GM21423 (cell line): ENCODE measurements around the gene SGPP1.
"Not testable (repeated sequence)": the region's sequence is repeated elsewhere in the genome, so short reads cannot be mapped to it uniquely, and the experiment has no call there.

Source experiments
- ATAC-seq: cut with Tn5 transposase; IDR thresholded peaks from one replicate; pipeline ENCODE4 v1.9.1; 2021; ENCODE audit warnings: mild to moderate bottlenecking, moderate library complexity; ENCODE audit not compliant: unreplicated experiment

The SGPP1 gene, protein sequence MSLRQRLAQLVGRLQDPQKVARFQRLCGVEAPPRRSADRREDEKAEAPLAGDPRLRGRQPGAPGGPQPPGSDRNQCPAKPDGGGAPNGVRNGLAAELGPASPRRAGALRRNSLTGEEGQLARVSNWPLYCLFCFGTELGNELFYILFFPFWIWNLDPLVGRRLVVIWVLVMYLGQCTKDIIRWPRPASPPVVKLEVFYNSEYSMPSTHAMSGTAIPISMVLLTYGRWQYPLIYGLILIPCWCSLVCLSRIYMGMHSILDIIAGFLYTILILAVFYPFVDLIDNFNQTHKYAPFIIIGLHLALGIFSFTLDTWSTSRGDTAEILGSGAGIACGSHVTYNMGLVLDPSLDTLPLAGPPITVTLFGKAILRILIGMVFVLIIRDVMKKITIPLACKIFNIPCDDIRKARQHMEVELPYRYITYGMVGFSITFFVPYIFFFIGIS

GRCh38 chr14:63727736-63728728, at the start of gene SGPP1:
SGPP1 (minus strand) TSS chr14:63728065; CDS start chr14:63727944, 121 bp downstream.
- peak; percentile 85 for ATAC-seq

GRCh38 chr14:63777024-63777423, 49.2 kb upstream of the SGPP1 start:
- ATAC-seq, result no peak

GRCh38 chr14:63773504-63773903, 45.6 kb upstream of the SGPP1 start:
- ATAC-seq, result no peak

GRCh38 chr14:63770187-63770807, 42.4 kb upstream of the SGPP1 start:
- ATAC-seq, result peak; percentile 62

- ATAC-seq, result no peak
These were observed 38.7 kb upstream of the SGPP1 start for GRCh38 chr14:63766611-63767010.

DNA sequence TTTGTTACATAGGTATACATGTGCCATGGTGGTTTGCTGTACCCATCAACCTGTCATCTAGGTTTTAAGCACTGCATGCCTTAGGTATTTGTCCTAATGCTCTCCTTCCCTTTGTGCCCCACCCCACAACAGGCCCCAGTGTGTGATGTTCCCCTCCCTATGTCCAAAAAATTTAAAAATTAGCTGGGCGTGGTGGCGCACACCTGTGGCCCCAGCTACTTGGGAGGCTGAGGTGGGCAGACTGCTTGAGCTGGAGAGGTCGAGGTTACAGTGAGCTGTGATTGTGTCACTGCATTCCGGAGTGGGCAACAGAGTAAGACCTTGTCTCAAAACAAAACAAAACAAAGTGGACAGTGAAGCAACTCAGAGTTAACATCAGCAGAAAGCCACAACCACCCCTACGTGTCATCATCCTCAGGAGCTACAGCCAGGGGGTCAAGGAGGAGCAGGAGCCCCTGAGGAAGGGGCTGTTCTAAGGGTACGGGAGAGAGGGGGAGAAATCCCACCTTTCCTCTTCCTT, 36.8 kb upstream of the SGPP1 start:
- ATAC-seq, result no peak

DNA sequence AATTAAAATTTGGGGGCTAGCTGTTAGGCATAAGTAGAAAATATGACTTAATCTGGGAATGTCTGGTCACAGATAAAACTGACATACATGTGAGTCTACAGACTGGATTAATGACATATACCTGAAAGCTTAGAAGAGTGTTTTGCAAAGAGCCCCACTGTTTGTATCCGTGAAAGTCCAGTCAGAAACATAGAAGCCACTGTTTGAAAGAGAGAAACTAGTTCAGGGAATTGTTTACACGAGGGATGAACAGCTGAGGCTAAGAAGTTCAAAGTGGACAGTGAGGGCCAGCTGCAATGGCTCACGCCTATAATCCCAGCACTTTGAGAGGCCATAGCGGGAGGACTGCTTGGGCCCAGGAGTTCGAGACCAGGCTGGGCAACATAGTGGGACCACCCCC, 36.2 kb upstream of the SGPP1 start:
- no peak for ATAC-seq

GRCh38 chr14:63761351-63762117, 33.7 kb upstream of the SGPP1 start:
- ATAC-seq, result no peak

- ATAC-seq, result peak; percentile 75
These were observed 32.1 kb upstream of the SGPP1 start for GRCh38 chr14:63760014-63760413.

DNA sequence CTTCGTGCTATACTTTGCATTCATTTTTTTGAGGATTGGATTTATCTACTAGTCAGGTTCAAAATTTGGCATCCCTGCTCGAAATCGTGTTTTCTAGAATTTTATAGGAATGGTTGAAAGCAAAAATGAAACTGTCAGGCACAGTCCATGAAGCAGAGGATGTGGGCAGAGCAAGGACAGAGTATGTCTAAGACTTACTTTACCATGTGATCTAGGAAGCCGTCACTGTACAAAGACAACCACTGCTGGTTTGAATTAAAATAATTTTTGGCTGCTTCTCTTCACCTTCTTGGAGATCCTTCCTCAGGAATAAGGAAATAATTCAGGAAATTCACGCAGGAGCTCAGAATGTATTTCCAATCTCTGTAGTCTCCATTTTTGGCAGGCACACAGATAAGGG, 31.6 kb upstream of the SGPP1 start:
- peak; percentile 77 for ATAC-seq

DNA sequence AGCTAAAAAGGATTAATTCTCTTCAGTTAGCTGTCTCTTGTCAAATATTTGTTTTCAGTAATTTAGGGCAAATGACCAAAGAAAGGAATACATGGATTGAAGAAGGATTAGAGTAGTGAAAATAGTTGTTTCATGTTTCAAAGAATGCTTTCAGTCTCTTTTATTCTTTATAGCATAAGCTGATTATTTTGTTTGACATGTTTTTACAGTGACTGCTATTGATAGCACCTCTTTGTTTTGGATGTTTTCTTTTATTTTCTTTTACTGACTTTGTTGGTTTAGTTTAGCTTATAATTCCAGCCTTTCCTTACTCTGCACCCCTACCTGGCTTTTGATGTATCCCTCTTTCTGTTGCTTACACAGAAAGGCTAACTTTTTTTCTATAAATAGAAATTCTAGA, 29.3 kb upstream of the SGPP1 start:
- ATAC-seq, result no peak

DNA sequence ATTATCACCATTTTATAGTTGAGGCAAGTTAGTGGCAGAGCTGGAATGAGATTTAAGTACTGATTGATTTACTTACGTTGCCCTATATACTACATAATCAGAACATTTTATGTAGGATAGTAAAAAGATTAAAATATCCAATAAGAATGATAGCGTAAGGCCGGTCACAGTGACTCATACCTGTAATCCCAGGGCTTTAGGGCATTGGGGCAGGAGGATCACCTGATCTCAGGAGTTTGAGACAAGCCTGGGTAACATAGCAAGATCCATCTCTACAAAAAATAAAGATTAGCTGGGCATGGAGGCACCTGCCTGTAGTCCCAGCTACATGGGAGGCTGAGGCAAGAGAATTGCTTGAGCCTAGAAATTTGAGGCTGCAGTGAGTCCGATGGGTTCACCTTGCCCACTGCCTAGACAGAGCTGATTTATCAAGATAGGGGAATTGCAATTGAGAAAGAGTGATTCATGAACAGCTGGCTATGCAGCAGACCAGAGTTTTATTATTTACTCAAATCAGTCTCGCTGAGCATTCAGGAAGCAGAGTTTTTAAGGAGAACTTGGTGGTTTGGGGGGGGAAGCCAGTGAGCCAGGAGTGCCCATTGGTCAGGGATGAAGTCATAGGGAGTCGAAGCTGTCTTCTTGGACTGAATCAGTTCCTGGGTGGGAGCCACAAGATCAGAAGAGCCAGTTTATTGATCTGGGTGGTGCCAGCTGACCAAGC, 24.7 kb upstream of the SGPP1 start:
- no peak for ATAC-seq

DNA sequence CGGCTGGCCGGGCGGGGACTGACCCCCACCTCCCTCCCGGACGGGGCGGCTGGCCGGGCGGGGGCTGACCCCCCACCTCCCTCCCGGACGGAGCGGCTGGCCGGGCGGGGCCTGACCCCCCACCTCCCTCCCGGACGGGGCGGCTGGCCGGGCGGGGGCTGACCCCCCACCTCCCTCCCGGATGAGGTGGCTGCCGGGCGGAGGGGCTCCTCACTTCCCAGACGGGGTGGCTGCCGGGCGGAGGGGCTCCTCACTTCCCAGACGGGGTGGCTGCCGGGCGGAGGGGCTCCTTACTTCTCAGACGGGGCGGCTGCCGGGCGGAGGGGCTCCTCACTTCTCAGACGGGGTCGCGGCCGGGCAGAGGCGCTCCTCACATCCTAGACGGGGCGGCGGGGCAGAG, 23.2 kb upstream of the SGPP1 start:
- not testable (repeated sequence) for ATAC-seq

DNA sequence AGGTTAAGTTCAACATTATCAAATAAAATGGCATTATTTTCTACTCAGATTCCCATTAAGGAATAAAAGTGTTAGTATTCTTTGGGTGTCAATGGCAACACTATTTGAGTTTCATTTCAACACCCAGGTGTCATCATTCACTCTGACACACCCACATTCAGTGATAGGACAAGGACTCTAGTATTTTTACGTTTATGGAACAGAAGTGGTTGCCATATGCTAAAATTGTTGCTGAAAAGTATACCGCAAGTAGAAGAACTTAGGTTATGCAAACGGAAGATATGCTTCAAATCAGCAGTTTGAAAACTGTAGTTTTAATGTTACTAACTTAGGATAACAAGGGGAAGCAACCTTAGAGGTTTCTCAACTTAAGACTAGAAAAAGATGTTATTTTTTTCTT, 20.0 kb upstream of the SGPP1 start:
- ATAC-seq, result no peak

DNA sequence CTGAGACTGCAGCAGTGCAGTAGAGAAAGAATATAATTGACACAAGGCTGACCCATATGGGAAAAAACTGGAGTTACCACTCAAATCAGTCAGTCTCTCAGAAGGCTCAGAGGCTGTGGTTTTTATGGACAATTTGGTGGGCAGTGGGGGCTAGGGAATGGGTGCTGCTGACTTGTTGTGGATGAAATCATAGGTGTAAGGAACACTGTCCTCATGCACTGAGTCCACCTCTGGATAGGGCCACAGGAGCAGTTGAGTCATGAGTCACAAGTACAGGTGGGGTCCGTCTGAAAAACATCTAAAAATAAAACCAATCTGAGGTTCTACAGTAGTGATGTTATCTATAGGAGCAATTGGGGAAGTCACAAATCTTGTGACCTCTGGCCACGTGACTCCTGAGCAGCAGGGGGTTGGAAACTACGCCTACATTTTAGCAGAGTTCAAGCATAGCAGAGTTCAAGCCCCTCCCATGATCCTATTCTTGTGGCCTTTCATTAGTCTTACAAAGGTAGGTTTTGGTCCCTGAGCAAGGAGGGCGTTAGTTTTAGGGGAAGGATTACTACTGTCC, 18.1 kb upstream of the SGPP1 start:
- peak; percentile 83 for ATAC-seq

- ATAC-seq, result no peak
These were observed 17.4 kb upstream of the SGPP1 start for GRCh38 chr14:63745272-63745671.

GRCh38 chr14:63737582-63738006, 9.7 kb upstream of the SGPP1 start:
- ATAC-seq, result peak; percentile 96

GRCh38 chr14:63735720-63736119, 7.9 kb upstream of the SGPP1 start:
- ATAC-seq, result no peak

DNA sequence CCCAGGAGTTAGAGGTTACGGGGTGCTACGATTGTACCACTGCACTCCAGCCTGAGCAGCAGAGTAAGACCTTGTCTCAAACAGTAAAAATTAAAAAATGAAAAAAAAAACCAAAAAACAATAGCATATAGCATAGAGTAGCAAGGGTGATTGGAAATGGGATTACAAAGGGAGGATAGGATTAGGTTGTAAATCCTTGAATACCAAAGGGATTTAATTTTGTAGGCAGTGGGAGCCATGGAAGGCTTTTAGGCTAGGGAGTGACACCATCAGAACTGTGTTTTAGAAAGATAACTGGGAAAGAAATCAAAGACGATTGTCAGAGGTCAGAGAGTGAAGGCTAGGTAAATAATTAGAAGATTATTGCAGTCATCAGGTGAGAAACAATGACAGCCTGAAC, 2.8 kb upstream of the SGPP1 start:
- no peak for ATAC-seq
